Vagina (tissue), 2 donors: Measurements from ENCODE around the gene ZCCHC4.

Source experiments
- CTCF ChIP-seq, 3 experiments: fragments of 450-650 bp in 2 of 3; fragments of 200-600 bp in 1 of 3; sonication (generic) in 1 of 3; IDR thresholded peaks; one replicate each; pipeline ENCODE4 v1.5.1; 2017 to 2019; ENCODE audit warnings: antibody characterized with exemption in 3 of 3, mild to moderate bottlenecking in 2 of 3, moderate library complexity in 2 of 3
- POLR2AphosphoS5 ChIP-seq, 2 donors: sonication (generic); formaldehyde crosslinking; IDR thresholded peaks; one replicate each; pipeline ENCODE4 v1.9.0; 2017; ENCODE audit warnings: antibody characterized with exemption in 2 of 2, mild to moderate bottlenecking in 2 of 2, low read depth in 1 of 2; ENCODE audit not compliant: insufficient read depth in 1 of 2

GRCh38 chr4:25405453-25405852, 92.9 kb downstream of the ZCCHC4 start:
- no peak for TF ChIP-seq CTCF (IDR thresholded peaks at IDR 0.05)
- TF ChIP-seq POLR2AphosphoS5 (IDR thresholded peaks at IDR 0.05; ENCODE audit: insufficient read depth in 1 of 2, low read depth in 1 of 2), result no peak
